ENCODE measurements around the gene TMEM80. TPM values are rescaled to one million over a fixed set of nuclear protein-coding genes. Genes with fewer than 3 reads are reported as not detected.
A peak's percentile ranks its signal among the peaks of the same experiment; 100 is the strongest.
"Not testable (repeated sequence)": the region's sequence is repeated elsewhere in the genome, so short reads cannot be mapped to it uniquely, and the experiment has no call there.

The TMEM80 gene
- total RNA-seq, 1 experiment from 2014 or later, result 45.2 TPM

DNA sequence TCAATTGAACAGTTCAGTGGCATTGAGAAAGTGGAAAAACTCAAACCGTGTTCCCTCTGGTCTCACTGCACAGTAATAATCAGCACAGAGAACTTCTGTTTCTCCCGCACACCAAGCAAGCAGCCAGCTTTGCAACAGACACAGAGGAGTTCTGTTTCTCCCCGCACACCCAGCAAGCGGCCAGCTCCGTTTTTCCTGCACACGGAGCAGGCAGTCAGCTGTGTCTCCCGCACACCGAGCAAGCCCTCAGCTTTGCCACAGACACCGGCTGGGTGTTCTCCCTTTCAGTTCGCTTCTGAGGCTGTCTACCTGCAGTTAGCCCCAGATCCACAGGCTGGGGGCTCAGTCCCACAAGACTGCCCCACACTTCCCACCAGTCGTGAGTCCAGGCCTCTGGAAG, 41.8 kb downstream of the TMEM80 start:
- TF ChIP-seq TCF7L2 (IDR thresholded peaks at IDR 0.05; ENCODE audit: low read depth, low read length) (no peak), POLR2AphosphoS5 (IDR thresholded peaks at IDR 0.05; ENCODE audit: low read depth, low read length) (no peak), SIN3A (IDR thresholded peaks at IDR 0.05; ENCODE audit: borderline replicate concordance, insufficient read depth, low read depth, low read length) (no peak)
- TF ChIP-seq, protein P1, sequence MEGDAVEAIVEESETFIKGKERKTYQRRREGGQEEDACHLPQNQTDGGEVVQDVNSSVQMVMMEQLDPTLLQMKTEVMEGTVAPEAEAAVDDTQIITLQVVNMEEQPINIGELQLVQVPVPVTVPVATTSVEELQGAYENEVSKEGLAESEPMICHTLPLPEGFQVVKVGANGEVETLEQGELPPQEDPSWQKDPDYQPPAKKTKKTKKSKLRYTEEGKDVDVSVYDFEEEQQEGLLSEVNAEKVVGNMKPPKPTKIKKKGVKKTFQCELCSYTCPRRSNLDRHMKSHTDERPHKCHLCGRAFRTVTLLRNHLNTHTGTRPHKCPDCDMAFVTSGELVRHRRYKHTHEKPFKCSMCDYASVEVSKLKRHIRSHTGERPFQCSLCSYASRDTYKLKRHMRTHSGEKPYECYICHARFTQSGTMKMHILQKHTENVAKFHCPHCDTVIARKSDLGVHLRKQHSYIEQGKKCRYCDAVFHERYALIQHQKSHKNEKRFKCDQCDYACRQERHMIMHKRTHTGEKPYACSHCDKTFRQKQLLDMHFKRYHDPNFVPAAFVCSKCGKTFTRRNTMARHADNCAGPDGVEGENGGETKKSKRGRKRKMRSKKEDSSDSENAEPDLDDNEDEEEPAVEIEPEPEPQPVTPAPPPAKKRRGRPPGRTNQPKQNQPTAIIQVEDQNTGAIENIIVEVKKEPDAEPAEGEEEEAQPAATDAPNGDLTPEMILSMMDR (IDR thresholded peaks at IDR 0.05), result no peak
- TF ChIP-seq, protein P2, sequence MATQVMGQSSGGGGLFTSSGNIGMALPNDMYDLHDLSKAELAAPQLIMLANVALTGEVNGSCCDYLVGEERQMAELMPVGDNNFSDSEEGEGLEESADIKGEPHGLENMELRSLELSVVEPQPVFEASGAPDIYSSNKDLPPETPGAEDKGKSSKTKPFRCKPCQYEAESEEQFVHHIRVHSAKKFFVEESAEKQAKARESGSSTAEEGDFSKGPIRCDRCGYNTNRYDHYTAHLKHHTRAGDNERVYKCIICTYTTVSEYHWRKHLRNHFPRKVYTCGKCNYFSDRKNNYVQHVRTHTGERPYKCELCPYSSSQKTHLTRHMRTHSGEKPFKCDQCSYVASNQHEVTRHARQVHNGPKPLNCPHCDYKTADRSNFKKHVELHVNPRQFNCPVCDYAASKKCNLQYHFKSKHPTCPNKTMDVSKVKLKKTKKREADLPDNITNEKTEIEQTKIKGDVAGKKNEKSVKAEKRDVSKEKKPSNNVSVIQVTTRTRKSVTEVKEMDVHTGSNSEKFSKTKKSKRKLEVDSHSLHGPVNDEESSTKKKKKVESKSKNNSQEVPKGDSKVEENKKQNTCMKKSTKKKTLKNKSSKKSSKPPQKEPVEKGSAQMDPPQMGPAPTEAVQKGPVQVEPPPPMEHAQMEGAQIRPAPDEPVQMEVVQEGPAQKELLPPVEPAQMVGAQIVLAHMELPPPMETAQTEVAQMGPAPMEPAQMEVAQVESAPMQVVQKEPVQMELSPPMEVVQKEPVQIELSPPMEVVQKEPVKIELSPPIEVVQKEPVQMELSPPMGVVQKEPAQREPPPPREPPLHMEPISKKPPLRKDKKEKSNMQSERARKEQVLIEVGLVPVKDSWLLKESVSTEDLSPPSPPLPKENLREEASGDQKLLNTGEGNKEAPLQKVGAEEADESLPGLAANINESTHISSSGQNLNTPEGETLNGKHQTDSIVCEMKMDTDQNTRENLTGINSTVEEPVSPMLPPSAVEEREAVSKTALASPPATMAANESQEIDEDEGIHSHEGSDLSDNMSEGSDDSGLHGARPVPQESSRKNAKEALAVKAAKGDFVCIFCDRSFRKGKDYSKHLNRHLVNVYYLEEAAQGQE (IDR thresholded peaks at IDR 0.05; ENCODE audit: insufficient read depth in 1 of 2, low read depth in 2 of 2, low read length in 1 of 2), result no peak
- Histone ChIP-seq H3K4me3 (ENCODE audit: low read depth in 2 of 2, low read length in 2 of 2) (no peak overlapping the region), H3K36me3 (ENCODE audit: control insufficient read depth, insufficient read depth, low read length) (no peaks in the 10 kb centered on the region), H3K9me3 (ENCODE audit: control insufficient read depth, insufficient read depth, low read depth, low read length) (no peaks in the 10 kb centered on the region), H3K27me3 (ENCODE audit: control insufficient read depth, insufficient read depth, low read length) (no peaks in the 10 kb centered on the region), H3K27ac (ENCODE audit: low read length) (no peak overlapping the region), H3K4me1 (ENCODE audit: control insufficient read depth, insufficient read depth, low read length) (peaks cover 6% of the 10 kb centered on the region; the same call in 1 of the 2 replicates)
- ATAC-seq (peak; percentile 48), DNase-seq (ENCODE audit: low read depth, low spot score) (no peak)
- ChIA-PET POLR2A (interaction anchor here (0.7 kb wide), 1 partner anchor 11 kb away, joined by 3 read pairs; no protein-coding TSS in a partner anchor), CTCF (interaction anchor here (0.6 to 0.7 kb wide), 2 partner anchors 26 to 40 kb away, joined by 3 read pairs; no protein-coding TSS in a partner anchor)
- in situ Hi-C loops (cut with HindIII; ENCODE audit: low pct_unique_long_range_greater_than_20kb, low sequenced_read_pairs) (no loop called here), intact Hi-C loops (cut with micrococcal nuclease; ENCODE audit: unreplicated experiment) (no loop called here)
- no TSS peak for BruUV-seq (replicated peaks)

DNA sequence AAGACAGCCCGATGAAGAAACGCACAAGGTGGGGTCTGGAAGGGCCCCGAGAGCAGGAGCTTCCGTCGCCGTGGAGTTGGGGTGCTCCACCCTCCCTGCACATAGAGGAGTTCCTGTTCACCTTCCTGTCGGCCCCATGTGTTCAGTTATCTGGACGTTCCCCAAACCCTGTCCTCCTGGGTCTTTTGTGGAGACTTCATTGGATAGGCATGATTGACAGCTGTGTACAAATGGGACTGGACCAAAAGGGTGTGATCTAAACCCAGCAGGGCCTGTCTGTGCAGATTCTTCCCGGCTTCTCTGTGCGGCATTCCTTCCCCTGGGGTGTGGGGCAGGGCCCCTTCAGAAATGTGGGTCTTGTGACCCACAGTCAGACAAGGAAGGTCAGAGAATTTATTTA, 42.3 kb downstream of the TMEM80 start:
- H3K4me1 ChIP-seq (ENCODE audit: control insufficient read depth, insufficient read depth, low read length); in situ Hi-C loops (cut with HindIII; ENCODE audit: low pct_unique_long_range_greater_than_20kb, low sequenced_read_pairs); intact Hi-C loops (cut with micrococcal nuclease; ENCODE audit: unreplicated experiment); BruUV-seq (replicated peaks); H3K9me3 ChIP-seq (ENCODE audit: control insufficient read depth, insufficient read depth, low read depth, low read length); ATAC-seq; H3K36me3 ChIP-seq (ENCODE audit: control insufficient read depth, insufficient read depth, low read length); DNase-seq (ENCODE audit: low read depth, low spot score); POLR2A ChIA-PET; H3K27ac ChIP-seq (ENCODE audit: low read length); H3K27me3 ChIP-seq (ENCODE audit: control insufficient read depth, insufficient read depth, low read length); H3K4me3 ChIP-seq (ENCODE audit: low read depth in 2 of 2, low read length in 2 of 2): not testable (repeated sequence)
- CTCF ChIA-PET, result interaction anchor here (0.6 to 0.7 kb wide), 2 partner anchors 25 to 46 kb away, joined by 3 to 5 read pairs; no protein-coding TSS in a partner anchor

DNA sequence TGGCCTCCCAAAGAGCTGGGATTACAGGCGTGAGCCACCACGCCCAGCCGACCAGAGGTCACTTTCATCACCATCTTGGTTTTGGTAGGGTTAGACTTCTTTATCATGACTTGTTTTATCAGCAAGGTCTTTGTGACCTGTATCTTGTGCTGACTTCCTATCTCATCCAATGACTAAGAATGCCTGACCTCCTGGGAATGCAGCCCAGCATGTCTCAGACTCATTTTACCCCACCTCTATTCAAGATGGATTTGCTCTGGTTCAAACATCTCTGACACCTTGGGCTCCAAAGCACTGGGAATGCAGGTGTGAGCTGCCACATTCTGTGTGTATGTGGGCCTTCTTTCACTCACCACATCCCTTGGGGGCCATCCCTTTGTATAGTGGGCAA, 46.5 kb downstream of the TMEM80 start:
- Histone ChIP-seq H3K27me3 (ENCODE audit: control insufficient read depth, insufficient read depth, low read length) (no peaks in the 10 kb centered on the region), H3K4me3 (ENCODE audit: low read depth in 2 of 2, low read length in 2 of 2) (no peak overlapping the region), H3K36me3 (ENCODE audit: control insufficient read depth, insufficient read depth, low read length) (no peaks in the 10 kb centered on the region), H3K27ac (ENCODE audit: low read length) (no peak overlapping the region), H3K9me3 (ENCODE audit: control insufficient read depth, insufficient read depth, low read depth, low read length) (no peaks in the 10 kb centered on the region), H3K4me1 (ENCODE audit: control insufficient read depth, insufficient read depth, low read length) (peaks cover 11% of the 10 kb centered on the region)
- intact Hi-C loops (cut with micrococcal nuclease; ENCODE audit: unreplicated experiment) (no loop called here), in situ Hi-C loops (cut with HindIII; ENCODE audit: low pct_unique_long_range_greater_than_20kb, low sequenced_read_pairs) (no loop called here)
- no TSS peak for BruUV-seq (replicated peaks)
- POLR2A ChIA-PET, result no interaction called here
- CTCF ChIA-PET, result no interaction called here
- TF ChIP-seq, protein P1 (IDR thresholded peaks at IDR 0.05), result no peak
- TF ChIP-seq TCF7L2 (IDR thresholded peaks at IDR 0.05; ENCODE audit: low read depth, low read length) (no peak), POLR2AphosphoS5 (IDR thresholded peaks at IDR 0.05; ENCODE audit: low read depth, low read length) (no peak)
- no peak for DNase-seq (ENCODE audit: low read depth, low spot score)
- no peak for ATAC-seq
